Stimulated activated CD4-positive, alpha-beta T cell treated with anti-CD3 and anti-CD28 coated beads, Interleukin-4, amount 100 ng/mL, for 1 hour (primary cell): ENCODE results near the gene GOLGA8G.
"Not testable (repeated sequence)": the region's sequence is repeated elsewhere in the genome, so short reads cannot be mapped to it uniquely, and the experiment has no call there.

ENCODE experiments used
- DNase-seq: peaks from one replicate; pipeline ENCODE4 v3.0.0-alpha.2; 2020

The GOLGA8G gene, protein sequence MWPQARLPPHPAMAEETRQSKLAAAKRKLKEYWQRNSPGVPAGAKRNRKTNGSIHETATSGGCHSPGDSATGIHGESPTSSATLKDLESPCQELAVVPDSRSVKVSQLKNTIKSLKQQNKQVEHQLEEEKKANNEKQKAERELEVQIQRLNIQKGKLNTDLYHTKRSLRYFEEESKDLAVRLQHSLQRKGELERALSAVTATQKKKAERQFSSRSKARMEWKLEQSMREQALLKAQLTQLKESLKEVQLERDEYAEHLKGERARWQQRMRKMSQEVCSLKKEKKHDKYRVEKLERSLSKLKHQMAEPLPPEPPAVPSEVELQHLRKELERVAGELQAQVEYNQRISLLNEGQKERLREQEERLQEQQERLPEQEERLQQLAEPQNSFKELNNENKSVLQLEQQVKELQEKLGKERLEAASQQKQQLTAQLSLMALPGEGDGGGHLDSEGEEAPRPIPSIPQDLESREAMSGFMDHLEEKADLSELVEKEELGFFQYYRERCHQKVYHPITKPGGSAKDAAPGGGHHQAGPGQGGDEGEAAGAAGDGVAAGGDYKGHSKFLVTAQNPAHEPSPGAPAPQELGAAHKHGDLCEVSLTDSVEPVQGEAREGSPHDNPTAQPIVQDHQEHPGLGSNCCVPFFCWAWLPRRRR

DNA sequence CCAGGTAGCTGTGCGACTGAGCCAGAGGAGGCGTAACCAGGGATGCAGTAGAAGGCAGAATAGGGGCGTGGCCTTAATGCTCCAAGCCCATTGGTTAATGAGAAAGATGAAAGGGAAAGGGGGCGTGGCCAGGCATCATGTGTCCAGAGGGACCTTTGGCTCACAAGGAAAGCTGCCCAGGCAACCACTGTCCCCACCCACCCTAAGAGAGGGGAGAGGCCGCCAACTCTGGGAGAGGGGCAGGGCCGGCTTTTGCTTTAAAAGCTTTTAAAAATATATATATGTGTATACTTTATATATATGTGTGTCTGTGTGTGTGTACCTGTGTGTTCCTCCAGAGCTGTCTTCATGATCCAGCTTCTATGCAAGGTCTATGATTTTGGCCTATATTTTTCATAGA lies at the start of gene GOLGA8G:
Gene GOLGA8G (minus strand): TSS at position 18 of the 400 bp plus-strand sequence. CDS start 62 bp downstream, outside the sequence.
- DNase-seq, result not testable (repeated sequence)

DNA sequence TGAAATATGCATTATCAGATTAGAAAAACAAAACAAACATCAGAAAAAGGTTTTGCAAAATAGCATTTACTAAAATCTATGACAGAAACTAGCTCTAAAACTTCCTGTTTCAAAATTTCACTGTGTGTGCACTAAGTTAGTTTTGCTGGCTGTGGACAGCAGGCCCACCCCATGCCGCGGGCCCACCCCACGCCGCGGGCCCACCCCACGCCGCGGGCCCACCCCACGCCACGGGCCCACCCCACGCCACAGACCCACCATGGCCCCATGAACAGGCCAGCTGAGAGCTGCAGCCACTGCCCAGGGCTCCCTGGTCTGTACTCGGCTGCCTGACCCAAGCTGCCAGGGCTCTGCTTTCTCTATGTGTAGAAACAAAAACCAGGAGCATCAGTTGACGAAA lies 40.6 kb upstream of the GOLGA8G start:
- DNase-seq, result not testable (repeated sequence)

DNA sequence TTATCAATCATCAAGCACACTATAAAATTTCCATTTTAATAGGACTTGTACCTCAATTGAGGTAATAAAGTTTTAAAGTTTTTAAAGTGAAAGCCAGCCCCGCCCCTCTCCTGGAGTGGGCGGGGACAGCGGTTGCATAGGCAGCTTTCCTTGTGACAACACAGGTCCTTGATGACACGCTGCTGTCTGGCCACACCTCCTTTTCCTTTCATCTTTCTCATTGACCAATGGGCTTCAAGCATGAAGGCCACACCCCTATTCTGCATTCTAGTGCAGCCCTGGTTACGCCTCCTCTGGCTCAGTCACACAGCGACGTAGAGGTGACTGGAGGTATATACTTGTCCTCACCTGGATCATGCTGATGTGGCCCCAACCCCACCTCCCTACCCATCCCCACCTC lies 20.5 kb upstream of the GOLGA8G start, which contains the start of gene GOLGA6L25:
Gene GOLGA6L25 (plus strand): TSS at position 301 of the 400 bp plus-strand sequence. CDS start 61 bp downstream, at position 362.
- not testable (repeated sequence) for DNase-seq

DNA sequence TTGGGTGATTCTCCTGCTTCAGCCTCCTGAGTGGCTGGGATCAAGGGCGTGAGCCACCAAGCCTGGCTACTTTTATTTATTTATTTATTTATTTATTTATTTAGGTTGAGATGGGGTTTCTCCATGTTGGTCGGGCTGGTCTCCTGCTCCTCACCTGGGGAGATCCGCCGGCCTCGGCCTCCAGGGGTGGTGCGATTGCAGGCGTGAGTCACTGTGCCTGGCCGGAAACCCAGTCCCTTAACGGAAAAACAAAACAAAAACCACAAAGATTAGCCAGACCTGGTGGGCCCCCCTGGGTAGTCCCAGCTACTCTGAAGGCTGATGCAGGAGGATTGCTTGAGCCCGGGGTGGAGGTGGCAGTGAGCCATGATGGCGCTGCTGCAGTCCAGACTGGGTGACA lies 17.6 kb downstream of the GOLGA8G start:
- not testable (repeated sequence) for DNase-seq

DNA sequence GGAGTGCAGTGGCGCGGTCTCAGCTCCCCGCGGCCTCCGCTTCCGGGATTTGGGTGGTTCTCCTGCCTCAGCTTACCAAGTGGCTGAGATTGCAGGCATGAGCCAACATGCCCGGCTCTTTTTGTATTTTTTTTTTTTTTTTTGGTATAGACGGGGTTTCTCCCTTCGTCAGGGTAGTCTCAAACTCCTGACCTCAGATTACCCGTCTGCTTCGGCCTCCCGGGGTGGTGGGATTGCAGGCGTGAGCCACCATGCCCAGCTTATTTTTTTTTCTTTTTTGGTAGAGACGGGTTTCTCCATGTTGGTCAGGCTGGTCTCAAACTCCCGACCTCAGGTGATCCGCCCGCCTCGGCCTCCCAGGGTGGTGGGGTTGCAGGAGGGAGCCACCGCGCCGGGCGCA lies 18.6 kb downstream of the GOLGA8G start:
- DNase-seq, result not testable (repeated sequence)

DNA sequence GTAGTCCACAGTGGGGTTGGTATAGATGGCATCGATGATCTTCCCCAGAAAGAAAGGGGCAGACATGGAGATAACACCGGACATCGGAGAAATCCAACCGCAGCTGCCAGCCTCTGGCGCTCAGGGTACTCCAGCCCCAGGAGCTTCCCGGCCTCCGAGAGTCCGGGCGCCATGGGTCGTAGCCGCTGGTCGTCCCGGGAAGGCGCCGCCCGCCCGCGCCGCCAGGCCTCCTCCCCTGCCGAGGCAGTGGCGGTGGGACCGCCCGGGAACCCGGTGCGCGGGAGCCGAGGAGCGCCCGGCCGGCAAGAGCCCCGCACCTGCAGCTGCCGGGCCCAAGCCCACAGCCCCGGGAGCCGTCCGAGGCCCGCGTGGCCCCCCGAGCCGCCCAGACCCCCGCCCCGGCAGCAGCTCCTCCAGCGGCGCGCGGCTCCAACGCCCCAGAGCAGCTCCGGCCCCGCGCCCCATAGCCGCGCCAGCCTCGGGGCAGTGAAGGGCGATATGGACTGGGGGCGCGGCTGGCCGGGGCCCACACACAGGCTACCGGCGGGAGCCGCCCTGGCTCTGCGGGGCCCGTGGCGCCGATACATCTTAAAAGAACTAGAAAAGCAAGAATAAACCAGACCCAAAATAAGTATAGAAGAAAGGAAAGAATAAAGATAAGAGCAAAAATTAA lies 24.4 kb downstream of the GOLGA8G start:
- DNase-seq, result not testable (repeated sequence)

DNA sequence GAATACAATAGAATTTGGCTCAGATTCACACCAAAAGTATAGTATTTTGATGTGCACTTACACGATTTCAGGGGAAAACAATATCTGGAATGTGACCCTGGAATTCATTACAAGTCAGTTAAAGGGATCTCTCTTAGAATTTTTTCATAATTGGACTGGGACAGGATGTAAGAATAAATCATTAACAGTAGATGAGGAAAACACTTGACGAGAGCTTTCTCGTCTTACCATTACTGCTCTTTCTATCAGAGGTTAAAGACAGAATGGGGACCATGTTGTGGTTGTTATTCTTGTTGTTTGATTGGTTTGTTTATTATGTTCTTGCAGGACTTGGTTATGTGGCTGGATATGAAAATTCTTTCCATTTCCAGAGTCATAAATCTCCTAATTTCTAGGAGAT lies 51.4 kb downstream of the GOLGA8G start:
- DNase-seq, result not testable (repeated sequence)
